ENCODE data around the gene ZNF536. TPM values are rescaled to one million over a fixed set of nuclear protein-coding genes. Genes with fewer than 3 reads are reported as not detected.

The ZNF536 gene
- total RNA-seq, 1 experiment from 2014 or later = 0.05 TPM

DNA sequence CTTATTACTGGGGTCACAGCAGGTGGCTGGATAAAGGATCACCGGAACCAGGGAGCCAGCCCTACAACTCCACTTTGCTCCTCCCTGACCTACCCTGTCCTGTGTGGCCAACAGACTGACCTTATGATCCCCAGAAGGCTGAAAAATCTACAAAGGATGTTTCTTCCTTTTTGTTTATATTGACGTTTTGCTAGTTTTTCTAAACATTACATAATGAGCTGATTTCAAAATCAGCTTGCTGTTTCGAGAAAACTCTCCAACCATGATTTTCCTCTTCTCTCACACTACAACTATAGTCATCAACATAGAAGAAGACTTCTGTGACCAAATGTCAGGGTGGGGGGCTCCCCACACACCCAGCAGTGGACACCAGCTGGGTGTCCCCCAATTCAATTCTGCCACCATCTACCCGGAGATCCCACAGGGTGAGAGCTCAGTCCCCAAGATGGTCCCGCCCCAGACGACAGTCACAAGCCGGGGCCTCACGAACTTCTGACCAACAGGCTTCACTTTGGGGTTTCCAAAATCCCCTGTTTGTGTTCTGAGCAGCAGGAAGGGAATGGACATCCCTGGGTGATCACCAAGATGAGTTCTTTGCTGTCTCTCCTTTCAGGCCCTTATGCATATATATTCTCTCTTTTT is 35.0 kb downstream of the ZNF536 start:
- no peaks in the 10 kb centered on the region for H3K4me1 ChIP-seq (ENCODE audit: control insufficient read depth, insufficient read depth, low read length)
- no peaks in the 10 kb centered on the region for H3K9me3 ChIP-seq (ENCODE audit: control insufficient read depth, insufficient read depth, low read depth, low read length)
- ATAC-seq = no peak
- intact Hi-C loops (cut with micrococcal nuclease; ENCODE audit: unreplicated experiment) (no loop called here), in situ Hi-C loops (cut with HindIII; ENCODE audit: low pct_unique_long_range_greater_than_20kb, low sequenced_read_pairs) (no loop called here)
- no peaks in the 10 kb centered on the region for H3K36me3 ChIP-seq (ENCODE audit: control insufficient read depth, insufficient read depth, low read length)
- ChIA-PET POLR2A (no interaction called here), CTCF (interaction anchor here (0.7 kb wide), 1 partner anchor 517 kb away, joined by 3 read pairs; no protein-coding TSS in a partner anchor)
- no peak overlapping the region for H3K27ac ChIP-seq (ENCODE audit: low read length)
- H3K27me3 ChIP-seq (ENCODE audit: control insufficient read depth, insufficient read depth, low read length) = peaks cover 6% of the 10 kb centered on the region
- DNase-seq (ENCODE audit: low read depth, low spot score) = no peak
- TF ChIP-seq POLR2AphosphoS5 (IDR thresholded peaks at IDR 0.05; ENCODE audit: low read depth, low read length) (no peak), CTCF (IDR thresholded peaks at IDR 0.05) (no peak), TCF7L2 (IDR thresholded peaks at IDR 0.05; ENCODE audit: low read depth, low read length) (no peak), SIN3A (IDR thresholded peaks at IDR 0.05; ENCODE audit: borderline replicate concordance, insufficient read depth, low read depth, low read length) (no peak)
- TF ChIP-seq, protein P1, sequence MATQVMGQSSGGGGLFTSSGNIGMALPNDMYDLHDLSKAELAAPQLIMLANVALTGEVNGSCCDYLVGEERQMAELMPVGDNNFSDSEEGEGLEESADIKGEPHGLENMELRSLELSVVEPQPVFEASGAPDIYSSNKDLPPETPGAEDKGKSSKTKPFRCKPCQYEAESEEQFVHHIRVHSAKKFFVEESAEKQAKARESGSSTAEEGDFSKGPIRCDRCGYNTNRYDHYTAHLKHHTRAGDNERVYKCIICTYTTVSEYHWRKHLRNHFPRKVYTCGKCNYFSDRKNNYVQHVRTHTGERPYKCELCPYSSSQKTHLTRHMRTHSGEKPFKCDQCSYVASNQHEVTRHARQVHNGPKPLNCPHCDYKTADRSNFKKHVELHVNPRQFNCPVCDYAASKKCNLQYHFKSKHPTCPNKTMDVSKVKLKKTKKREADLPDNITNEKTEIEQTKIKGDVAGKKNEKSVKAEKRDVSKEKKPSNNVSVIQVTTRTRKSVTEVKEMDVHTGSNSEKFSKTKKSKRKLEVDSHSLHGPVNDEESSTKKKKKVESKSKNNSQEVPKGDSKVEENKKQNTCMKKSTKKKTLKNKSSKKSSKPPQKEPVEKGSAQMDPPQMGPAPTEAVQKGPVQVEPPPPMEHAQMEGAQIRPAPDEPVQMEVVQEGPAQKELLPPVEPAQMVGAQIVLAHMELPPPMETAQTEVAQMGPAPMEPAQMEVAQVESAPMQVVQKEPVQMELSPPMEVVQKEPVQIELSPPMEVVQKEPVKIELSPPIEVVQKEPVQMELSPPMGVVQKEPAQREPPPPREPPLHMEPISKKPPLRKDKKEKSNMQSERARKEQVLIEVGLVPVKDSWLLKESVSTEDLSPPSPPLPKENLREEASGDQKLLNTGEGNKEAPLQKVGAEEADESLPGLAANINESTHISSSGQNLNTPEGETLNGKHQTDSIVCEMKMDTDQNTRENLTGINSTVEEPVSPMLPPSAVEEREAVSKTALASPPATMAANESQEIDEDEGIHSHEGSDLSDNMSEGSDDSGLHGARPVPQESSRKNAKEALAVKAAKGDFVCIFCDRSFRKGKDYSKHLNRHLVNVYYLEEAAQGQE (IDR thresholded peaks at IDR 0.05; ENCODE audit: insufficient read depth in 1 of 2, low read depth in 2 of 2, low read length in 1 of 2) = no peak
- H3K4me3 ChIP-seq (ENCODE audit: low read depth in 2 of 2, low read length in 2 of 2) = no peak overlapping the region
- no TSS peak for BruUV-seq (replicated peaks)

DNA sequence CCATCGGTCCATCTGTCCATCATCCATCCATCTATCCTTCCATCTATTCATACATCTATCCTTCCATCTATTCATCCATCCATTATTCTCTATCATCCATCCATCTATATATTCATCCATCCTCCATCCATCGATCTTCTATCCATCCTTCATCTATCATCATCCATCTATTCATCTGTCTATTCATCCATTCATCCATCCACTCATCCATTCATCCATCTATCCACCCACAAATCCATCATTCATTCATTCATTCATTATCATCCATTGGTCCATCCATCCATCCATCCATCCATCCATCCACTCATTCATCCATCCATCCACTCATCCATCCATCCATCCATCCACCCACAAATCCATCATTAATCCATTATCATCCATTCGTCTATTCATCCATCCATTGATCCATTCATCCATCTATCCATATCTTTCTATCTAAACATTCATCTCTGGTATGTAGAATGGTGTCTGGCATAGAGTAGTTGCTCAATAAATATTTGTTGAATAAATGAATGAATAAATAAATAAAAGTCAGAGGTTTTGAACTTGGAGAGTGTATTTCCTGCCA is 36.6 kb downstream of the ZNF536 start:
- Histone ChIP-seq H3K36me3 (ENCODE audit: control insufficient read depth, insufficient read depth, low read length) (no peaks in the 10 kb centered on the region), H3K4me3 (ENCODE audit: low read depth in 2 of 2, low read length in 2 of 2) (no peak overlapping the region), H3K9me3 (ENCODE audit: control insufficient read depth, insufficient read depth, low read depth, low read length) (no peaks in the 10 kb centered on the region), H3K27ac (ENCODE audit: low read length) (no peak overlapping the region), H3K27me3 (ENCODE audit: control insufficient read depth, insufficient read depth, low read length) (peaks cover 9% of the 10 kb centered on the region; the same call in 1 of the 2 replicates), H3K4me1 (ENCODE audit: control insufficient read depth, insufficient read depth, low read length) (no peaks in the 10 kb centered on the region)
- intact Hi-C loops (cut with micrococcal nuclease; ENCODE audit: unreplicated experiment) (no loop called here), in situ Hi-C loops (cut with HindIII; ENCODE audit: low pct_unique_long_range_greater_than_20kb, low sequenced_read_pairs) (no loop called here)
- DNase-seq (ENCODE audit: low read depth, low spot score) = no peak
- ATAC-seq = no peak
- TF ChIP-seq, protein P1 (IDR thresholded peaks at IDR 0.05; ENCODE audit: insufficient read depth in 1 of 2, low read depth in 2 of 2, low read length in 1 of 2) = no peak
- TF ChIP-seq POLR2AphosphoS5 (IDR thresholded peaks at IDR 0.05; ENCODE audit: low read depth, low read length) (no peak), CTCF (IDR thresholded peaks at IDR 0.05) (no peak), SIN3A (IDR thresholded peaks at IDR 0.05; ENCODE audit: borderline replicate concordance, insufficient read depth, low read depth, low read length) (no peak), TCF7L2 (IDR thresholded peaks at IDR 0.05; ENCODE audit: low read depth, low read length) (no peak)
- no TSS peak for BruUV-seq (replicated peaks)
- ChIA-PET CTCF (no interaction called here), POLR2A (interaction anchor here (0.8 kb wide), 1 partner anchor 19 kb away, joined by 3 read pairs; no protein-coding TSS in a partner anchor)
